Activated CD8-positive, alpha-beta T cell treated with anti-CD3 and anti-CD28 coated beads for 36 hours (primary cell): ENCODE measurements around the gene UQCC5. TPM values are rescaled to one million over a fixed set of nuclear protein-coding genes. Genes with fewer than 3 reads are reported as not detected.

Source experiments
- ATAC-seq: fragments of 200-7000 bp; cut with Tn5 transposase; one replicate; pipeline ENCODE4 v1.10.0; 2021; ENCODE audit warnings: mild to moderate bottlenecking, moderate library complexity
- CTCF ChIA-PET: fragments of 350-600 bp; sonication (Branson Sonifier 250); formaldehyde crosslinking; loops from one replicate; lab custom pipeline; 2021; ENCODE audit warnings: antibody characterized with exemption; lab: Charles Lee
- POLR2A ChIA-PET: fragments of 350-600 bp; sonication (Branson Sonifier 250); formaldehyde crosslinking; loops from one replicate; lab custom pipeline; 2021; ENCODE audit warnings: antibody characterized with exemption; lab: Charles Lee
- DNase-seq: peaks from one replicate; pipeline ENCODE4 v3.0.0-alpha.2; 2020
- H3K27ac Mint-ChIP-seq: one replicate; pipeline ENCODE4 v1.8.0; 2021; ENCODE audit warnings: mild to moderate bottlenecking, mixed read lengths
- H3K27me3 Mint-ChIP-seq: one replicate; pipeline ENCODE4 v1.8.0; 2021; ENCODE audit warnings: mixed read lengths
- H3K36me3 Mint-ChIP-seq: one replicate; pipeline ENCODE4 v1.8.0; 2021; ENCODE audit warnings: low read depth, mixed read lengths
- H3K4me1 Mint-ChIP-seq: one replicate; pipeline ENCODE4 v1.8.0; 2021; ENCODE audit warnings: low read depth, mixed read lengths
- H3K4me3 Mint-ChIP-seq: one replicate; pipeline ENCODE4 v1.8.0; 2021; ENCODE audit warnings: mild to moderate bottlenecking, moderate library complexity, mixed read lengths
- H3K9me3 Mint-ChIP-seq: one replicate; pipeline ENCODE4 v1.8.0; 2021; ENCODE audit warnings: mixed read lengths
- CTCF ChIP-seq: fragments of 200-600 bp; IDR thresholded peaks from one replicate; pipeline ENCODE4 v1.8.0; 2022; ENCODE audit warnings: antibody characterized with exemption, mild to moderate bottlenecking
- intact Hi-C: fragments of 100-400 bp; cut with micrococcal nuclease; formaldehyde crosslinking; loops from one replicate; pipeline ENCODE4 v1.10.0; 2022
- total RNA-seq, 2 experiments: library from RNA; stranded (reverse); gene quantifications; one replicate each; pipeline ENCODE4 v1.2.3, GENCODE V29; 2021

UQCC5 gene
- total RNA-seq, 2 experiments from 2014 or later = 14.0 to 20.5 TPM

GRCh38 chr3:52537726-52538421, 1.5 kb downstream of the UQCC5 start:
- no peak for DNase-seq
- Mint-ChIP-seq H3K27ac (peak overlapping the region; percentile 99), H3K9me3 (no peaks in the 10 kb centered on the region), H3K4me1 (peaks cover 46% of the 10 kb centered on the region), H3K36me3 (peaks cover 34% of the 10 kb centered on the region), H3K27me3 (no peaks in the 10 kb centered on the region), H3K4me3 (peak overlapping the region; percentile 100)
- POLR2A ChIA-PET = interaction anchor here (0.7 to 1.6 kb wide), 4 partner anchors 9 to 81 kb away, joined by 3 to 7 read pairs (median 3); no protein-coding TSS in a partner anchor
- intact Hi-C loops = loop anchor here (10.0 kb wide), 1 partner anchor 147 kb away; the partner anchor contains the start of genes GNL3 and PBRM1
- CTCF ChIA-PET = interaction anchor here (1.4 kb wide), 1 partner anchor 66 kb away, joined by 5 read pairs; no protein-coding TSS in a partner anchor
- ATAC-seq = no peak
- no peak for TF ChIP-seq CTCF

- DNase-seq (no peak), ATAC-seq (no peak)
- peaks cover 46% of the 10 kb centered on the region for H3K4me1 Mint-ChIP-seq
- H3K27ac Mint-ChIP-seq = peak overlapping the region; percentile 19
- H3K4me3 Mint-ChIP-seq = peak overlapping the region; percentile 43
- no peak for TF ChIP-seq CTCF
- peaks cover 37% of the 10 kb centered on the region for H3K36me3 Mint-ChIP-seq
- ChIA-PET POLR2A (interaction anchor here (0.6 kb wide), 1 partner anchor 310 kb away, joined by 3 read pairs; no protein-coding TSS in a partner anchor), CTCF (interaction anchor here (1.4 kb wide), 1 partner anchor 67 kb away, joined by 5 read pairs; no protein-coding TSS in a partner anchor)
- H3K9me3 Mint-ChIP-seq = no peaks in the 10 kb centered on the region
- no peaks in the 10 kb centered on the region for H3K27me3 Mint-ChIP-seq
- intact Hi-C loops = loop anchor here (10.0 kb wide), 1 partner anchor 146 kb away; the partner anchor contains the start of genes GNL3 and PBRM1
Observed at GRCh38 chr3:52539010-52539653, 2.7 kb downstream of the UQCC5 start.

GRCh38 chr3:52541050-52541449, 4.6 kb downstream of the UQCC5 start:
- ChIA-PET POLR2A (no interaction called here), CTCF (interaction anchor here (0.9 kb wide), 1 partner anchor 10 kb away, joined by 3 read pairs; no protein-coding TSS in a partner anchor)
- Mint-ChIP-seq H3K27ac (no peak overlapping the region), H3K4me1 (peaks cover 35% of the 10 kb centered on the region), H3K9me3 (no peaks in the 10 kb centered on the region), H3K36me3 (peaks cover 42% of the 10 kb centered on the region), H3K27me3 (no peaks in the 10 kb centered on the region), H3K4me3 (no peak overlapping the region)
- intact Hi-C loops = no loop called here
- no peak for DNase-seq
- no peak for ATAC-seq
- no peak for TF ChIP-seq CTCF

- Mint-ChIP-seq H3K4me3 (no peak overlapping the region), H3K4me1 (peaks cover 13% of the 10 kb centered on the region), H3K27me3 (no peaks in the 10 kb centered on the region), H3K27ac (peak overlapping the region; percentile 35), H3K36me3 (peaks cover 32% of the 10 kb centered on the region), H3K9me3 (no peaks in the 10 kb centered on the region)
- POLR2A ChIA-PET = interaction anchor here (0.6 kb wide), 1 partner anchor 227 kb away, joined by 3 read pairs; no protein-coding TSS in a partner anchor
- DNase-seq (no peak), ATAC-seq (no peak)
- intact Hi-C loops = no loop called here
- CTCF ChIA-PET = interaction anchor here (1.1 kb wide), 1 partner anchor 324 kb away, joined by 3 read pairs; no protein-coding TSS in a partner anchor
- TF ChIP-seq CTCF = no peak
Observed at GRCh38 chr3:52544937-52545336, 8.5 kb downstream of the UQCC5 start.
